OCI-LY7 (cell line): ENCODE measurements around the gene MRPS33. TPM values are rescaled to one million over a fixed set of nuclear protein-coding genes. Genes with fewer than 3 reads are reported as not detected.

ENCODE experiments used
- BruUV-seq: library from RNA; stranded (reverse); fragments of 400-500 nt; replicated peaks from 2 replicates; lab custom pipeline; 2021; lab: Mats Ljungman, UMichigan
- CTCF ChIA-PET: fragments of 300-600 bp; sonication (Branson Sonifier 250); formaldehyde crosslinking; loops from one replicate; lab custom pipeline; 2022; ENCODE audit warnings: antibody characterized with exemption; ENCODE audit not compliant: unreplicated experiment; lab: Charles Lee
- POLR2A ChIA-PET: fragments of 300-600 bp; sonication (Branson Sonifier 250); formaldehyde crosslinking; loops from one replicate; lab custom pipeline; 2022; ENCODE audit warnings: antibody characterized with exemption; lab: Charles Lee
- DNase-seq: peaks from one replicate; pipeline ENCODE4 v3.0.0-alpha.2; 2015; ENCODE audit warnings: low spot score
- H2AFZ ChIP-seq: fragments of 200-600 bp; sonication (generic), shearing (Covaris generic); 2 replicates; pipeline ENCODE4 v1.6.1; 2014; ENCODE audit warnings: mild to moderate bottlenecking, antibody characterized with exemption, low read length, moderate library complexity
- H3K27ac ChIP-seq: fragments of 200-600 bp; sonication (generic); 2 replicates; pipeline ENCODE4 v1.5.1; 2014; ENCODE audit warnings: mixed run types, low read depth, mild to moderate bottlenecking, moderate library complexity, low read length, inconsistent platforms; ENCODE audit not compliant: poor library complexity, severe bottlenecking
- H3K36me3 ChIP-seq: fragments of 200-600 bp; sonication (generic); 2 replicates; pipeline ENCODE4 v1.6.1; 2014; ENCODE audit warnings: mild to moderate bottlenecking, antibody characterized with exemption, low read length, moderate library complexity, mixed read lengths; ENCODE audit not compliant: insufficient read depth
- H3K4me1 ChIP-seq: fragments of 200-600 bp; sonication (generic); 2 replicates; pipeline ENCODE4 v1.5.1; 2014; ENCODE audit warnings: mild to moderate bottlenecking, low read length; ENCODE audit not compliant: insufficient read depth, poor library complexity, severe bottlenecking
- H3K4me2 ChIP-seq: fragments of 200-600 bp; sonication (generic); 2 replicates; pipeline ENCODE4 v1.6.1; 2014; ENCODE audit warnings: mild to moderate bottlenecking, low read length
- H3K4me3 ChIP-seq: fragments of 200-600 bp; sonication (generic); 2 replicates; pipeline ENCODE4 v1.5.1; 2014; ENCODE audit warnings: mild to moderate bottlenecking, low read depth, low read length; ENCODE audit not compliant: poor library complexity, severe bottlenecking
- H3K79me2 ChIP-seq: fragments of 200-600 bp; sonication (generic); 2 replicates; pipeline ENCODE4 v1.6.1; 2016; ENCODE audit warnings: low read depth, mild to moderate bottlenecking, low read length, moderate library complexity, mixed read lengths; ENCODE audit not compliant: insufficient read depth
- H3K9me2 ChIP-seq: fragments of 200-600 bp; sonication (generic); 2 replicates; pipeline ENCODE4 v1.6.1; 2016; ENCODE audit warnings: mild to moderate bottlenecking, low read length, mixed read lengths; ENCODE audit not compliant: insufficient read depth
- H3K9me3 ChIP-seq: fragments of 200-600 bp; sonication (generic); 2 replicates; pipeline ENCODE4 v1.6.1; 2014; ENCODE audit warnings: mild to moderate bottlenecking, mixed run types, low read length, mixed read lengths
- H4K20me1 ChIP-seq: fragments of 200-600 bp; sonication (generic); 2 replicates; pipeline ENCODE4 v1.6.1; 2014; ENCODE audit warnings: mild to moderate bottlenecking, antibody characterized with exemption, low read length, moderate library complexity, mixed read lengths; ENCODE audit not compliant: insufficient read depth
- CTCF ChIP-seq: fragments of 200-600 bp; sonication (generic); conservative IDR thresholded peaks from 2 replicates; pipeline ENCODE4 v1.5.1; 2014; ENCODE audit warnings: mild to moderate bottlenecking, antibody characterized with exemption, low read length, moderate library complexity, mixed read lengths
- EZH2phosphoT487 ChIP-seq: fragments of 200-600 bp; sonication (generic); IDR thresholded peaks from 2 replicates; pipeline ENCODE4 v1.6.1; 2018; ENCODE audit warnings: low read depth, borderline replicate concordance, mild to moderate bottlenecking, mixed run types, antibody characterized with exemption, low read length, moderate library complexity, mixed read lengths
- intact Hi-C: fragments of 100-400 bp; cut with micrococcal nuclease; formaldehyde crosslinking; loops from one replicate; pipeline ENCODE4 v1.10.0; 2022; ENCODE audit not compliant: unreplicated experiment
- total RNA-seq, 2 experiments: library from RNA; depleted of rRNA in 1 of 2; stranded (reverse); fragments of >200 nt in 1 of 2; shearing (Covaris generic) in 1 of 2; gene quantifications; 2 replicates each; pipeline ENCODE4 v1.2.3, GENCODE V29; 2014 to 2022

MRPS33 gene
- total RNA-seq, 2 experiments from 2014 or later, result 21.1 to 71.9 TPM

DNA sequence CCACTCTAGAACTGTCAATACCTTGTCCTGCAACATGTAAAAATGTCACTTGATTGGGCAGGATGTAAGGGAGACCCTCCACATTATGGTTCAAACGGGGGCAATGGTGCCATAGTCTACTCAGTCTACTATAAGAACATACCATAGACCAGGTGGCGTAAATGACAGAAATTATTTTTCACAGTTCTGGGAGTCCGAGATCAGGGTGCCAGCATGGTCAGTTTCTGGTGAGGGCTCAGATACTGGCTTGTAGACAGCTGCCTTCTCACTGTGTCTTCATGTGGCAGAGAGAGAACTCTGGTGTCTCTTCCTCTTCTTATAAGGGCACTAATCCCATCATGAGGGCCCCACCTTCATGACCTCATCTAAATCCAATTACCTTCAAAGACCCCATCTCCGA is 40.4 kb upstream of the MRPS33 start:
- H3K27ac ChIP-seq, result no peak overlapping the region
- TF ChIP-seq EZH2phosphoT487 (no peak), CTCF (no peak)
- H3K9me3 ChIP-seq, result no peaks in the 10 kb centered on the region
- H3K79me2 ChIP-seq, result no peaks in the 10 kb centered on the region
- H4K20me1 ChIP-seq, result no peaks in the 10 kb centered on the region
- no peak overlapping the region for H2AFZ ChIP-seq
- ChIA-PET POLR2A (no interaction called here), CTCF (no interaction called here)
- intact Hi-C loops, result no loop called here
- no peaks in the 10 kb centered on the region for H3K4me1 ChIP-seq
- H3K4me3 ChIP-seq, result no peak overlapping the region
- H3K9me2 ChIP-seq, result no peaks in the 10 kb centered on the region
- DNase-seq, result no peak
- no peak overlapping the region for H3K4me2 ChIP-seq
- H3K36me3 ChIP-seq, result no peaks in the 10 kb centered on the region
- no TSS peak for BruUV-seq

DNA sequence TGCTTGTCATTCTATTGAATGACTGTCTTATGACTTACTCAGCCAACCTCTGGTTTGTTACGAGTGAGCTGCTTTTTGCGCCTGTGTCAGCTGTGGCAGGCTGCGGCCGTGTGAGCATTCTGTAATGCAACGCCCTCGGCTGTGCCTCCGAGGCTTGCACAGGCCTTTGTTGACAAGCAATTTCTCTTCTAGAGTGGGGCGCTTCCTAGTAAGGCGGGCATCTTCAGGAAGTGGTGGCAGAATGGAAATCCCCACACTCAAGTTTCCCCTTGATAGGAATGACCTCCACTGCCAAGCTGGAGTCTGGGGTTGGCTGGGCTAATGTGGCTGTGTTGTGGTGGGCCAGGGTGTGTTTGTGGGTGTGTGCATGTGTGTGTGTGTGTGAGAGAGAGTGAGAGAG is 38.9 kb upstream of the MRPS33 start:
- ChIA-PET POLR2A (no interaction called here), CTCF (no interaction called here)
- H3K79me2 ChIP-seq, result no peaks in the 10 kb centered on the region
- no peak overlapping the region for H3K4me2 ChIP-seq
- H3K4me3 ChIP-seq, result no peak overlapping the region
- no peak for TF ChIP-seq CTCF
- TF ChIP-seq EZH2phosphoT487, result no peak
- H3K9me3 ChIP-seq, result no peaks in the 10 kb centered on the region
- no peak for DNase-seq
- H3K36me3 ChIP-seq, result no peaks in the 10 kb centered on the region
- intact Hi-C loops, result no loop called here
- BruUV-seq, result no TSS peak
- no peaks in the 10 kb centered on the region for H3K9me2 ChIP-seq
- no peak overlapping the region for H2AFZ ChIP-seq
- no peaks in the 10 kb centered on the region for H3K4me1 ChIP-seq
- no peak overlapping the region for H3K27ac ChIP-seq
- H4K20me1 ChIP-seq, result no peaks in the 10 kb centered on the region

DNA sequence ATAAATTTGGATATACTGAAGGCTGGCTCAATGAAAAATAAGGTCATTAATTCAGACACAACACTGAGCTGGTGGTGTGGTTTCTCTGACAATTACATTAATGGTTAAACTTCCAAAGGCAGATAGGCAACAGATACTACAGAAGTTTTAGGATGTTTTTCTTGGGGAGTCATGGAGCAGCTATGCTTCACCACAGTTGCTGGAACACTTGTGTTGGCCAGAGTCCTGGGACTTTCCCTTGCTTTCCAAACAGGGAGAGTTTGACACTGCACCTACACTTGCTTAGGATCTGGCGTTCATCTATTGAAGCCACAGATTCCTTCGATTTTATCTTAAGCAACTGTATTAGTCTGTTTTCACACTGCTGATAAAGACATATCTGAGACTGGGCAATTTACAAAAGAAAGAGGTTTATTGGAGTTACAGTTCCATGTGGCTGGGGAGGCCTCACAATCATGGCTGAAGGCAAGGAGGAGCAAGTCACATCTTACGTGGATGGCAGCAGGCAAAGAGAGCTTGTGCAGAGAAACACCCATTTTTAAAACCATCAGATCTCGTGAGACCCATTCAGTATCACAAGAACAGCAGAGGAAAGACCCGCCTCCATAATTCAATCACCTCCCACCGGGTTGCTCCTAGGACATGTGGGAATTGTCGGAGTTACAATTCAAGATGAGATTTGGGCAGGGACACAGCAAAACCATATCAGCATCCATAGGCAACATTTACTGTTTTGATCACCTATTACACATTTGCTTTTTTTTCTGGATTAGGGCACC is 31.3 kb upstream of the MRPS33 start:
- TF ChIP-seq EZH2phosphoT487 (no peak), CTCF (no peak)
- Histone ChIP-seq H3K9me3 (no peaks in the 10 kb centered on the region), H3K4me1 (no peaks in the 10 kb centered on the region), H3K4me2 (no peak overlapping the region), H3K27ac (no peak overlapping the region), H2AFZ (no peak overlapping the region), H3K4me3 (no peak overlapping the region), H3K79me2 (no peaks in the 10 kb centered on the region), H4K20me1 (no peaks in the 10 kb centered on the region), H3K9me2 (no peaks in the 10 kb centered on the region), H3K36me3 (no peaks in the 10 kb centered on the region)
- no TSS peak for BruUV-seq
- ChIA-PET CTCF (no interaction called here), POLR2A (no interaction called here)
- no peak for DNase-seq
- intact Hi-C loops, result no loop called here
